ENCODE data around the gene ST6GALNAC5. TPM values are rescaled to one million over a fixed set of nuclear protein-coding genes. Genes with fewer than 3 reads are reported as not detected.

The ST6GALNAC5 gene
- total RNA-seq, 1 experiment from 2014 or later, result 2.0 TPM

GRCh38 chr1:76957961-76958360, 90.7 kb downstream of the ST6GALNAC5 start:
- Mint-ChIP-seq H3K36me3 (ENCODE audit: insufficient read depth, unreplicated experiment) (no peaks in the 10 kb centered on the region), H3K9me3 (ENCODE audit: low read depth, unreplicated experiment) (no peaks in the 10 kb centered on the region), H3K27ac (ENCODE audit: unreplicated experiment) (no peak overlapping the region), H3K27me3 (ENCODE audit: unreplicated experiment) (no peaks in the 10 kb centered on the region), H3K4me1 (ENCODE audit: low read depth, unreplicated experiment) (no peaks in the 10 kb centered on the region), H3K4me3 (ENCODE audit: low read depth, unreplicated experiment) (no peak overlapping the region)
- DNase-seq, result no peak
- TF ChIP-seq CTCF (IDR thresholded peaks at IDR 0.05; ENCODE audit: unreplicated experiment), result no peak
- CTCF ChIA-PET, result no interaction called here
- no TSS peak for BruUV-seq (replicated peaks)
- intact Hi-C loops (cut with micrococcal nuclease; ENCODE audit: unreplicated experiment), result no loop called here

- no peaks in the 10 kb centered on the region for H3K27me3 Mint-ChIP-seq (ENCODE audit: unreplicated experiment)
- H3K27ac Mint-ChIP-seq (ENCODE audit: unreplicated experiment), result no peak overlapping the region
- no peak for DNase-seq
- H3K36me3 Mint-ChIP-seq (ENCODE audit: insufficient read depth, unreplicated experiment), result no peaks in the 10 kb centered on the region
- BruUV-seq (replicated peaks), result no TSS peak
- H3K4me1 Mint-ChIP-seq (ENCODE audit: low read depth, unreplicated experiment), result no peaks in the 10 kb centered on the region
- intact Hi-C loops (cut with micrococcal nuclease; ENCODE audit: unreplicated experiment), result no loop called here
- H3K9me3 Mint-ChIP-seq (ENCODE audit: low read depth, unreplicated experiment), result no peaks in the 10 kb centered on the region
- CTCF ChIA-PET, result no interaction called here
- TF ChIP-seq CTCF (IDR thresholded peaks at IDR 0.05; ENCODE audit: unreplicated experiment), result no peak
- H3K4me3 Mint-ChIP-seq (ENCODE audit: low read depth, unreplicated experiment), result no peak overlapping the region
These were observed 91.5 kb downstream of the ST6GALNAC5 start for GRCh38 chr1:76958828-76959227.

GRCh38 chr1:76959556-76959955, 92.3 kb downstream of the ST6GALNAC5 start:
- no peaks in the 10 kb centered on the region for H3K9me3 Mint-ChIP-seq (ENCODE audit: low read depth, unreplicated experiment)
- no peak for DNase-seq
- H3K27ac Mint-ChIP-seq (ENCODE audit: unreplicated experiment), result no peak overlapping the region

GRCh38 chr1:76961181-76961819, 94.0 kb downstream of the ST6GALNAC5 start:
- BruUV-seq (replicated peaks), result no TSS peak
- Mint-ChIP-seq H3K36me3 (ENCODE audit: insufficient read depth, unreplicated experiment) (no peaks in the 10 kb centered on the region), H3K27ac (ENCODE audit: unreplicated experiment) (no peak overlapping the region)

More at GRCh38 chr1:76959556-76959955, 92.3 kb downstream of the ST6GALNAC5 start:
- CTCF ChIA-PET, result no interaction called here
- intact Hi-C loops (cut with micrococcal nuclease; ENCODE audit: unreplicated experiment), result no loop called here
- no peaks in the 10 kb centered on the region for H3K36me3 Mint-ChIP-seq (ENCODE audit: insufficient read depth, unreplicated experiment)
- no peaks in the 10 kb centered on the region for H3K4me1 Mint-ChIP-seq (ENCODE audit: low read depth, unreplicated experiment)
- H3K27me3 Mint-ChIP-seq (ENCODE audit: unreplicated experiment), result no peaks in the 10 kb centered on the region
- TF ChIP-seq CTCF (IDR thresholded peaks at IDR 0.05; ENCODE audit: unreplicated experiment), result no peak
- H3K4me3 Mint-ChIP-seq (ENCODE audit: low read depth, unreplicated experiment), result no peak overlapping the region
- BruUV-seq (replicated peaks), result no TSS peak

More at GRCh38 chr1:76961181-76961819, 94.0 kb downstream of the ST6GALNAC5 start:
- CTCF ChIA-PET, result no interaction called here
- no peak for TF ChIP-seq CTCF (IDR thresholded peaks at IDR 0.05; ENCODE audit: unreplicated experiment)
- Mint-ChIP-seq H3K27me3 (ENCODE audit: unreplicated experiment) (no peaks in the 10 kb centered on the region), H3K4me1 (ENCODE audit: low read depth, unreplicated experiment) (no peaks in the 10 kb centered on the region), H3K9me3 (ENCODE audit: low read depth, unreplicated experiment) (no peaks in the 10 kb centered on the region), H3K4me3 (ENCODE audit: low read depth, unreplicated experiment) (no peak overlapping the region)
- DNase-seq, result no peak
- intact Hi-C loops (cut with micrococcal nuclease; ENCODE audit: unreplicated experiment), result no loop called here
